ENCODE measurements around the gene ANKS1B. TPM values are rescaled to one million over a fixed set of nuclear protein-coding genes. Genes with fewer than 3 reads are reported as not detected.

ANKS1B gene
- total RNA-seq, 1 donor from 2014 or later = 5.6 TPM

GRCh38 chr12:99870085-99870484 is 114.7 kb downstream of the ANKS1B start:
- Mint-ChIP-seq H3K4me1 (no peaks in the 10 kb centered on the region), H3K36me3 (ENCODE audit: low read depth) (peaks cover 3% of the 10 kb centered on the region), H3K27ac (ENCODE audit: unreplicated experiment) (no peak overlapping the region), H3K27me3 (ENCODE audit: low read depth) (no peaks in the 10 kb centered on the region), H3K9me3 (peaks cover 5% of the 10 kb centered on the region), H3K4me3 (no peak overlapping the region)
- DNase-seq (ENCODE audit: low read depth, low spot score) = no peak
- TF ChIP-seq, protein P1, sequence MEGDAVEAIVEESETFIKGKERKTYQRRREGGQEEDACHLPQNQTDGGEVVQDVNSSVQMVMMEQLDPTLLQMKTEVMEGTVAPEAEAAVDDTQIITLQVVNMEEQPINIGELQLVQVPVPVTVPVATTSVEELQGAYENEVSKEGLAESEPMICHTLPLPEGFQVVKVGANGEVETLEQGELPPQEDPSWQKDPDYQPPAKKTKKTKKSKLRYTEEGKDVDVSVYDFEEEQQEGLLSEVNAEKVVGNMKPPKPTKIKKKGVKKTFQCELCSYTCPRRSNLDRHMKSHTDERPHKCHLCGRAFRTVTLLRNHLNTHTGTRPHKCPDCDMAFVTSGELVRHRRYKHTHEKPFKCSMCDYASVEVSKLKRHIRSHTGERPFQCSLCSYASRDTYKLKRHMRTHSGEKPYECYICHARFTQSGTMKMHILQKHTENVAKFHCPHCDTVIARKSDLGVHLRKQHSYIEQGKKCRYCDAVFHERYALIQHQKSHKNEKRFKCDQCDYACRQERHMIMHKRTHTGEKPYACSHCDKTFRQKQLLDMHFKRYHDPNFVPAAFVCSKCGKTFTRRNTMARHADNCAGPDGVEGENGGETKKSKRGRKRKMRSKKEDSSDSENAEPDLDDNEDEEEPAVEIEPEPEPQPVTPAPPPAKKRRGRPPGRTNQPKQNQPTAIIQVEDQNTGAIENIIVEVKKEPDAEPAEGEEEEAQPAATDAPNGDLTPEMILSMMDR (conservative IDR thresholded peaks at IDR 0.05) = no peak

DNA sequence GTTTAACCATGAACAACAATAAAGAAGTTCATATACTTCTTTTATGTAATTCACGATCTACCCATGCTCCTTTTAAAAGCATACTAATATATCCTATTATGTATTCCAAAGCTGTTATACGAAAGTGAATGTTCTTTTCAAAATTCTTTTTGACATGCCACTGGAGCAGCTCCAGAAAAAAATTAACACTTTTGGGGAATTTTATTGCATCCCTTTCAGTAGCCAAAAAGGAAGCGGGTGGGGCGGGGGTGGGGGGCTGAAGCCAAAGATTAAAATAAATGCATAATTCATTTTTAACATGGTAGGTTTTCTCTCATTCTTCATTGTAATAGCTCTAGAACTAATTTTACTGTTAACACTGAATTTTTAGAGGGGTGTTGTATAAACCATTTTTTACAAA is 123.0 kb downstream of the ANKS1B start:
- Mint-ChIP-seq H3K9me3 (no peaks in the 10 kb centered on the region), H3K27ac (ENCODE audit: unreplicated experiment) (no peak overlapping the region), H3K27me3 (ENCODE audit: low read depth) (no peaks in the 10 kb centered on the region), H3K4me1 (no peaks in the 10 kb centered on the region), H3K36me3 (ENCODE audit: low read depth) (no peaks in the 10 kb centered on the region), H3K4me3 (no peak overlapping the region)
- DNase-seq (ENCODE audit: low read depth, low spot score) = no peak
- TF ChIP-seq, protein P1 (conservative IDR thresholded peaks at IDR 0.05) = no peak

- Mint-ChIP-seq H3K9me3 (peaks cover 2% of the 10 kb centered on the region), H3K4me3 (no peak overlapping the region), H3K4me1 (no peaks in the 10 kb centered on the region), H3K36me3 (ENCODE audit: low read depth) (no peaks in the 10 kb centered on the region), H3K27ac (ENCODE audit: unreplicated experiment) (no peak overlapping the region), H3K27me3 (ENCODE audit: low read depth) (no peaks in the 10 kb centered on the region)
- TF ChIP-seq, protein P1 (conservative IDR thresholded peaks at IDR 0.05) = no peak
- no peak for DNase-seq (ENCODE audit: low read depth, low spot score)
These were observed 125.6 kb downstream of the ANKS1B start for GRCh38 chr12:99859126-99859525.

- no peaks in the 10 kb centered on the region for H3K27me3 Mint-ChIP-seq (ENCODE audit: low read depth)
- H3K4me1 Mint-ChIP-seq = no peaks in the 10 kb centered on the region
- DNase-seq (ENCODE audit: low read depth, low spot score) = no peak
- no peak overlapping the region for H3K27ac Mint-ChIP-seq (ENCODE audit: unreplicated experiment)
- no peak overlapping the region for H3K4me3 Mint-ChIP-seq
- peaks cover 2% of the 10 kb centered on the region for H3K9me3 Mint-ChIP-seq
- H3K36me3 Mint-ChIP-seq (ENCODE audit: low read depth) = no peaks in the 10 kb centered on the region
- TF ChIP-seq, protein P1 (conservative IDR thresholded peaks at IDR 0.05) = no peak
These were observed 132.1 kb downstream of the ANKS1B start for GRCh38 chr12:99852666-99853065.

- no peaks in the 10 kb centered on the region for H3K4me1 Mint-ChIP-seq
- no peaks in the 10 kb centered on the region for H3K27me3 Mint-ChIP-seq (ENCODE audit: low read depth)
- H3K36me3 Mint-ChIP-seq (ENCODE audit: low read depth) = no peaks in the 10 kb centered on the region
- TF ChIP-seq, protein P1 (conservative IDR thresholded peaks at IDR 0.05) = no peak
- no peaks in the 10 kb centered on the region for H3K9me3 Mint-ChIP-seq
- H3K27ac Mint-ChIP-seq (ENCODE audit: unreplicated experiment) = no peak overlapping the region
- DNase-seq (ENCODE audit: low read depth, low spot score) = no peak
- H3K4me3 Mint-ChIP-seq = no peak overlapping the region
These were observed 136.8 kb downstream of the ANKS1B start for GRCh38 chr12:99847936-99848335.

GRCh38 chr12:99834710-99835109 is 150.0 kb downstream of the ANKS1B start:
- no peaks in the 10 kb centered on the region for H3K4me1 Mint-ChIP-seq
- H3K9me3 Mint-ChIP-seq = no peaks in the 10 kb centered on the region
- H3K27ac Mint-ChIP-seq (ENCODE audit: unreplicated experiment) = no peak overlapping the region
- H3K27me3 Mint-ChIP-seq (ENCODE audit: low read depth) = no peaks in the 10 kb centered on the region
- H3K36me3 Mint-ChIP-seq (ENCODE audit: low read depth) = no peaks in the 10 kb centered on the region
- no peak overlapping the region for H3K4me3 Mint-ChIP-seq
- TF ChIP-seq, protein P1 (conservative IDR thresholded peaks at IDR 0.05) = no peak
- no peak for DNase-seq (ENCODE audit: low read depth, low spot score)
